HG03139 (cell line): ENCODE results near the gene OR2AT4.

Source experiments
- ATAC-seq: cut with Tn5 transposase; IDR thresholded peaks from one replicate; pipeline ENCODE4 v1.9.1; 2021; ENCODE audit not compliant: unreplicated experiment

The OR2AT4 gene

DNA sequence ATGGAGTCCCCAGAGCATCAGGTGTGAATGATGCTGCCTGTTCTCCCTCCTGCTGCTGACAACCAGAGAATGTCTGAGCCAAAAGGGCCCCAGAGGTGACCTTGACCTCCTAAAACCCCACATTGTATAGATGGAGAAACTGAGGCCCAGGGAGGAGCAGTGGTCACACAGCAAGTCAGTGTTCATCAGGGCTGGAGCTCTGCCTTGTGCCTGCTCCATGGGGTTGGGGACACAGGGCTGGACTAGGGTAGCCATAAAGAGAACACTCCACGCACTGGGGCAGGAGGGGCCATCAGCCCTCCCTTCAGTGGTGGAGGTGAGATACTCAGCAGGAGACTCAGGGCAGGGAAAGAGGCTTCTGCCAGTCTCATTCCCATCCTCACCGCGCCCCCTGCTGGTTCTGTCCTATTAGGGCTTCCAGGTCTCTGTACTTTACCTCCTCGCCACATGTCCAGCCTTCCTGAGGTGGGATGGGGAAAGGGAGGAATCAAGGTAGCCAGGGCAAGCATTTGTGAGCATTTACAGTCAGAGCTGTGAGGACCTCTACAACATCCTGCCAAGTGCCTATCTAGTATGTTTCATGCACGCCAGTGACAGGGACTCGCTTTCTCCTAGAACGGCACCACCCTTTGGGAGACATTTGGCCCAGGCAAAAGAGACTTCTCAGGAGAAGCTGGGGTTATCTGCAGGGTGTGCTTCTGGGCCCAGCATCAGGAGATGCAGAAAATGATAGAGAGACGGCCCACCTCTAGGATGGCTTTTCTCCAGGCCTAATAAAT is 64.7 kb downstream of the OR2AT4 start:
- ATAC-seq: no peak
